Hepatocyte (in vitro differentiated cells): ENCODE measurements around the gene CNPY4. TPM values are rescaled to one million over a fixed set of nuclear protein-coding genes. Genes with fewer than 3 reads are reported as not detected.
A peak's percentile ranks its signal among the peaks of the same experiment; 100 is the strongest.

Source experiments
- DNase-seq: peaks from one replicate; pipeline ENCODE4 v3.0.0-alpha.2; 2016; ENCODE audit warnings: low spot score
- H2AFZ ChIP-seq: fragments of 200-600 bp; sonication (generic); 2 replicates; pipeline ENCODE4 v1.6.0; 2016; ENCODE audit warnings: antibody characterized with exemption, mild to moderate bottlenecking
- H3K27ac ChIP-seq: fragments of 200-600 bp; sonication (generic); 2 replicates; pipeline ENCODE4 v1.5.1; 2016; ENCODE audit warnings: mild to moderate bottlenecking
- H3K27me3 ChIP-seq: fragments of 200-600 bp; sonication (generic); 2 replicates; pipeline ENCODE4 v1.6.1; 2016
- H3K36me3 ChIP-seq: fragments of 200-600 bp; sonication (generic); replicated peaks from 2 replicates; pipeline ENCODE4 v1.5.1; 2016; ENCODE audit warnings: low read depth; ENCODE audit not compliant: insufficient read depth
- H3K4me1 ChIP-seq: fragments of 200-600 bp; sonication (generic); 2 replicates; pipeline ENCODE4 v1.5.1; 2016; ENCODE audit warnings: mild to moderate bottlenecking, moderate library complexity; ENCODE audit not compliant: insufficient read depth
- H3K4me2 ChIP-seq: fragments of 200-600 bp; sonication (generic); 2 replicates; pipeline ENCODE4 v1.6.0; 2016
- H3K4me3 ChIP-seq: fragments of 200-600 bp; sonication (generic); 2 replicates; pipeline ENCODE4 v1.5.1; 2016; ENCODE audit warnings: mild to moderate bottlenecking
- H3K79me2 ChIP-seq: fragments of 200-600 bp; sonication (generic); 2 replicates; pipeline ENCODE4 v1.6.0; 2017; ENCODE audit warnings: mild to moderate bottlenecking
- H3K9me2 ChIP-seq: fragments of 200-600 bp; sonication (generic); replicated peaks from 2 replicates; pipeline ENCODE4 v1.6.0; 2017; ENCODE audit warnings: mild to moderate bottlenecking; ENCODE audit not compliant: insufficient read depth
- H3K9me3 ChIP-seq: fragments of 200-600 bp; sonication (generic); 2 replicates; pipeline ENCODE4 v1.5.1; 2016; ENCODE audit warnings: low read depth, mild to moderate bottlenecking
- H4K20me1 ChIP-seq: fragments of 200-600 bp; sonication (generic); 2 replicates; pipeline ENCODE4 v1.6.0; 2016; ENCODE audit warnings: mild to moderate bottlenecking; ENCODE audit not compliant: insufficient read depth, poor library complexity, severe bottlenecking
- EZH2 ChIP-seq: fragments of 200-600 bp; sonication (generic); IDR thresholded peaks from 2 replicates; pipeline ENCODE4 v1.6.1; 2016; ENCODE audit warnings: antibody characterized with exemption, mild to moderate bottlenecking, borderline replicate concordance
- EZH2phosphoT487 ChIP-seq: fragments of 200-600 bp; sonication (generic); IDR thresholded peaks from one replicate; pipeline ENCODE4 v1.6.1; 2018; ENCODE audit warnings: antibody characterized with exemption, mild to moderate bottlenecking, low read depth, moderate library complexity; ENCODE audit not compliant: unreplicated experiment, severe bottlenecking
- WGBS: methylation state at CpG from one replicate; pipeline ENCODE4 v1.1.6; 2016; ENCODE audit warnings: low lambda C conversion rate; ENCODE audit errors: missing lambda C conversion rate; 5-methylcytosine and 5-hydroxymethylcytosine counted together
- polyA plus RNA-seq: library from polyadenylated mRNA; unstranded; fragments of >200 nt; fragmentation: Nextera tagmentation; extraction: Ambion mirVana; gene quantifications from 2 replicates; pipeline ENCODE4 v1.2.1, GENCODE V29; 2016
- total RNA-seq: library from RNA; depleted of rRNA; stranded (reverse); fragments of >200 nt; gene quantifications from 2 replicates; pipeline ENCODE4 v1.2.3, GENCODE V29; 2014
- TF ChIP-seq, protein P1 (sequence below): fragments of 200-600 bp; sonication (generic); IDR thresholded peaks from 2 replicates; pipeline ENCODE4 v1.5.1; 2016; ENCODE audit warnings: antibody characterized with exemption, mild to moderate bottlenecking; ENCODE audit not compliant: poor library complexity

CNPY4 gene
- total and polyA plus RNA-seq, 2 experiments from 2014 or later = 27.4 to 28.1 TPM

DNA sequence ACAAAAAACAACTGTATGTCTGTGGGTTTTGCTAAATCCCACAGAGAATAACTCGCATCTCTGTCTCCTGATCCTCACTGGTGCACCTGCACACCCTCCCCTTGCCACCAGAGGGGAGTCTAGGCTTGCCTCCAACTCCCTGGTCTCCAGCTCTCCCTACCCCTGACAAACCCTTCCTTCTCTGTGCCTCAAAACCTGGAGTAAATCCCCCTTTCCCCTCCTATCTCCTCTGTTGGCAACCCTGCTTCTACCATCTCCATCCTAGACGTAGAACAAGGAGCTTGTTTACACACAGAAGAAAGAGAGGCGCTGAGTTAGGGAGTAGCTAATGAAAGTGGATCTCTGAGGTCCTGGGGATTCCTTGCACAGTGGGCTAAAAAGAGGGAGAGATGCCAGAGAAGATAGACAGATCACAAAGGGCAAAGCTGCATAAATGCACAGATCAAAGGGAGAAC lies 13.3 kb downstream of the CNPY4 start:
- Histone ChIP-seq H3K36me3 (no peaks in the 10 kb centered on the region), H4K20me1 (no peaks in the 10 kb centered on the region), H3K4me2 (no peak overlapping the region), H3K27me3 (no peaks in the 10 kb centered on the region), H3K9me3 (no peaks in the 10 kb centered on the region), H3K4me1 (peaks cover 7% of the 10 kb centered on the region), H3K4me3 (no peak overlapping the region), H3K79me2 (no peaks in the 10 kb centered on the region), H3K9me2 (no peaks in the 10 kb centered on the region), H3K27ac (no peak overlapping the region), H2AFZ (no peak overlapping the region)
- WGBS = 18% methylated on average over 3 of the region's 3 CpGs
- DNase-seq = peak; percentile 81
- TF ChIP-seq, protein P1, sequence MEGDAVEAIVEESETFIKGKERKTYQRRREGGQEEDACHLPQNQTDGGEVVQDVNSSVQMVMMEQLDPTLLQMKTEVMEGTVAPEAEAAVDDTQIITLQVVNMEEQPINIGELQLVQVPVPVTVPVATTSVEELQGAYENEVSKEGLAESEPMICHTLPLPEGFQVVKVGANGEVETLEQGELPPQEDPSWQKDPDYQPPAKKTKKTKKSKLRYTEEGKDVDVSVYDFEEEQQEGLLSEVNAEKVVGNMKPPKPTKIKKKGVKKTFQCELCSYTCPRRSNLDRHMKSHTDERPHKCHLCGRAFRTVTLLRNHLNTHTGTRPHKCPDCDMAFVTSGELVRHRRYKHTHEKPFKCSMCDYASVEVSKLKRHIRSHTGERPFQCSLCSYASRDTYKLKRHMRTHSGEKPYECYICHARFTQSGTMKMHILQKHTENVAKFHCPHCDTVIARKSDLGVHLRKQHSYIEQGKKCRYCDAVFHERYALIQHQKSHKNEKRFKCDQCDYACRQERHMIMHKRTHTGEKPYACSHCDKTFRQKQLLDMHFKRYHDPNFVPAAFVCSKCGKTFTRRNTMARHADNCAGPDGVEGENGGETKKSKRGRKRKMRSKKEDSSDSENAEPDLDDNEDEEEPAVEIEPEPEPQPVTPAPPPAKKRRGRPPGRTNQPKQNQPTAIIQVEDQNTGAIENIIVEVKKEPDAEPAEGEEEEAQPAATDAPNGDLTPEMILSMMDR = peak; percentile 81
- no peak for TF ChIP-seq EZH2

DNA sequence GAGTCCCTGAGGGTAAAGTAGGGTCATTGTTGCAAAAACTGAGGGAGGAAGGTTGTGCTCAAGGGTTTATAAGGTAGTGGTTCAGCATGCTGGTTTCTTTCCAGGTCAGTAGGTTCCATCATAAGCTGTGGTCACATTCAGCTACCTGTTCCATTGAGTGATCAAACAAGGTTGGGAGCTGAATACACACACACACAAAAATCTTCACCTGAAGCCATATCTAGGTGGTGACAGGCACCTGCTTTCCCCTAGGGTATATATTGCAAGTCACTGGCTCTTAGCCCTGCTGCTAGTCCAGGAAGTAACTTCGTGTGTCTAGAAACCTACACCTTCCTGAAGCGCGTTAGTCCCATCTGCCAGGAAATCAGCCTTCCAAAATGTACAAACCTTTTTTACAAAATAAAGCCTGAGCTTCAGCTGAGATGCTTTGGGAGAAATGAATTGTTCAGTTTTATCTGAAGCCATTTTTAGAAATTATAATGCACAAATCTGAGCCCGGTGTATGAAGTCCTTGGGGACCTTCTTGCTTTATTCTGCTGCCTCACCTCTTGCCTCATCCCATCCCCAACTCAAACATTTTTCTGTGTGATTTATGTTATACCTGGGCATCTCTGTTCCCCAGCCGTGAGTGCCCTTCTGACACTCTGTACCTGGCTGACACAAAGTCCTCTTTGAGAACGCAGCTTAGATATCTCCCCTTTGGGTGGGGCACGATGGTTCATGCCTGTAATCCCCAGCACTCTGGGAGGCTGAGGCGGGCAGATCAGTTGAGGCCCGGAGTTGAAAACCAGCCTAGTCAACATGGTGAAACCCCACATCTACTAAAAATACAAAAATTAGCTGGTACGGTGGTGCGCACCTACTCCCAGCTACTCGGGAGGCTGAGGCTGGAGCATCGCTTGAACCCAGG lies 18.7 kb downstream of the CNPY4 start:
- Histone ChIP-seq H3K4me3 (no peak overlapping the region), H3K36me3 (no peaks in the 10 kb centered on the region), H3K9me2 (no peaks in the 10 kb centered on the region), H3K79me2 (no peaks in the 10 kb centered on the region), H3K4me2 (no peak overlapping the region), H3K9me3 (no peaks in the 10 kb centered on the region), H3K4me1 (no peaks in the 10 kb centered on the region), H2AFZ (no peak overlapping the region), H4K20me1 (no peaks in the 10 kb centered on the region), H3K27me3 (no peaks in the 10 kb centered on the region), H3K27ac (no peak overlapping the region)
- DNase-seq = no peak
- TF ChIP-seq, protein P1 = no peak
- no peak for TF ChIP-seq EZH2
- TF ChIP-seq EZH2phosphoT487 = no peak
- WGBS = 91% methylated on average over 13 of the region's 13 CpGs

DNA sequence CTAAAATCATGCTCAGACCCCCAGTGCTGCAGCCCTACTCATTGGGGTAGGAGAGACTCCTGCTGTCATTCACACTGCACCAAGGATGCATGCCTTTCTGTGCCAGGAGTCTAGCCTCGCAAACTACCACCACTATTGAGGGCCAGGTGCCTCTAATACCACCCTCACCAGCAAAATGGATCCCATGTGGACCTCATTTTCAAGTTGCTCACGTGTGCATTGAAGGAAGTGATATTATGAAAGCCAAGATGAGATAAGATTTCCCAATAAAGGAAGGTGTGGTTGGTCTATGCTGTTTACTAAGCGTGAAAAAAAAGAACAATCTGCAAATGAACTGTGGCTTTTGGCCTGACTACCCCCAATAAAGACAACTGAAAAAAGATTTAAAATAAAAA lies 22.1 kb downstream of the CNPY4 start:
- H3K4me1 ChIP-seq = no peaks in the 10 kb centered on the region
- no peak for DNase-seq

More for the DNA sequence above, 22.1 kb downstream of the CNPY4 start:
- Histone ChIP-seq H3K9me2 (no peaks in the 10 kb centered on the region), H3K79me2 (no peaks in the 10 kb centered on the region), H3K9me3 (no peaks in the 10 kb centered on the region), H3K27ac (peak overlapping the region; percentile 70), H4K20me1 (no peaks in the 10 kb centered on the region), H3K36me3 (no peaks in the 10 kb centered on the region), H3K27me3 (no peaks in the 10 kb centered on the region), H3K4me2 (no peak overlapping the region), H3K4me3 (no peak overlapping the region), H2AFZ (no peak overlapping the region)
- no peak for TF ChIP-seq EZH2phosphoT487
- TF ChIP-seq EZH2 = no peak
- TF ChIP-seq, protein P1 = no peak
- WGBS = 62% methylated on average over 3 of the region's 3 CpGs
